ENCODE measurements around the gene NFIA. TPM values are rescaled to one million over a fixed set of nuclear protein-coding genes. Genes with fewer than 3 reads are reported as not detected.
"Not testable (repeated sequence)": the region's sequence is repeated elsewhere in the genome, so short reads cannot be mapped to it uniquely, and the experiment has no call there.

Gene NFIA
- total RNA-seq, 1 donor from 2014 or later, result 1.5 TPM

- Mint-ChIP-seq H3K27me3 (ENCODE audit: low read depth) (peaks cover 9% of the 10 kb centered on the region), H3K9me3 (no peaks in the 10 kb centered on the region), H3K4me3 (ENCODE audit: low read depth) (no peak overlapping the region), H3K36me3 (ENCODE audit: low read depth) (no peaks in the 10 kb centered on the region), H3K27ac (no peak overlapping the region), H3K4me1 (ENCODE audit: low read depth) (peaks cover 20% of the 10 kb centered on the region)
- no peak for DNase-seq (ENCODE audit: low spot score)
- intact Hi-C loops (cut with micrococcal nuclease), result no loop called here
Observed at GRCh38 chr1:61274939-61275338, 192.6 kb downstream of the NFIA start.

- intact Hi-C loops (cut with micrococcal nuclease), result no loop called here
- no peaks in the 10 kb centered on the region for H3K9me3 Mint-ChIP-seq
- H3K27me3 Mint-ChIP-seq (ENCODE audit: low read depth), result peaks cover 9% of the 10 kb centered on the region
- DNase-seq (ENCODE audit: low spot score), result no peak
- no peak overlapping the region for H3K4me3 Mint-ChIP-seq (ENCODE audit: low read depth)
- H3K4me1 Mint-ChIP-seq (ENCODE audit: low read depth), result peaks cover 9% of the 10 kb centered on the region
- H3K27ac Mint-ChIP-seq, result no peak overlapping the region
- H3K36me3 Mint-ChIP-seq (ENCODE audit: low read depth), result no peaks in the 10 kb centered on the region
Observed at GRCh38 chr1:61276246-61276645, 193.9 kb downstream of the NFIA start.

DNA sequence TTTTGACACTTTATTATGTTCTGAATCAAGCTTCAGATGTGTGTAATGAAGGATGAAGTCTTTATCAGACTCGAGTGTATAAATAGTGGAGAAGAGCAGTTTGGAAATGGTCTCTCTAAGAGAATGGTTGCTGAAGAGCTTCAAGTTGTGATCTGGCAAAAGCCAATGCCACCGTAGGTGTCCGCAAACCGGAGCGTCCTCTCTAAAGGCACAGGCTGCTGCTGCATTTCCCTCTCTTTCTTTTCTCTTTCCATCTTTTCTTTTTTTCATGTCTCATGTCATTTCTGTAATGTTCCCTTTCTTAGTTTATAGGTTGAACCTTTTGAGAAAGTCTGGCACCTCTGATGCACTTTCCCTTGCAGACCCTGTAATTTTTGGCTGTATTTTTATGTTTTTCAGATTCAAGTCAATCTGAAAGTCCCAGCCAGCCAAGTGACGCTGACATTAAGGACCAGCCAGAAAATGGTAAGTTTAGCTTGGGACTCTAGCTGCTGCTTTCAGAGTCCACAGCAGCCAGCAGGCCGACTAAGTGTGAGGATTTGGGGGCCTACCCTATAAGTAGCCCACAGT is 194.8 kb downstream of the NFIA start:
- H3K27ac Mint-ChIP-seq, result no peak overlapping the region

DNA sequence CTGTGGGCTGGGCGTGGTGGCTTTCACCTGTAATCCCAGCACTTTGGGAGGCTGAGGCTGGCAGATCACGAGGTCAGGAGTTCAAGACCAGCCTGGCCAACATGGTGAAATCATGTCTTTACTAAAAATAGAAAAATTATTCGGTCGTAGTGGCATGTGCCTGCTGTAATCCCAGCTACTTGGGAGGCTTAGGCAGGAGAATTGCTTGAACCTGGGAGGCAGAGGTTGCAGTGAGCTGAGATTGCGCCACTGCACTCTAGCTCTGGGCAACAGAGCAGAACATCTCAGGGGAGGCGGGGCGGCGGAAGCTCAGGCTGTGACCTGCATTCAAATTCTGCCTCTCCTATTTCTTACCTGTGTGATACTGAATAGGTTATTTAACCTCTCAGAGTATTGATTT is 196.1 kb downstream of the NFIA start:
- DNase-seq (ENCODE audit: low spot score); H3K9me3 Mint-ChIP-seq; H3K4me3 Mint-ChIP-seq (ENCODE audit: low read depth); intact Hi-C loops (cut with micrococcal nuclease); H3K27me3 Mint-ChIP-seq (ENCODE audit: low read depth); H3K4me1 Mint-ChIP-seq (ENCODE audit: low read depth); H3K36me3 Mint-ChIP-seq (ENCODE audit: low read depth); H3K27ac Mint-ChIP-seq: not testable (repeated sequence)

More for the DNA sequence above, 194.8 kb downstream of the NFIA start:
- intact Hi-C loops (cut with micrococcal nuclease), result no loop called here
- no peak for DNase-seq (ENCODE audit: low spot score)
- H3K27me3 Mint-ChIP-seq (ENCODE audit: low read depth), result peaks cover 9% of the 10 kb centered on the region
- H3K9me3 Mint-ChIP-seq, result no peaks in the 10 kb centered on the region
- no peaks in the 10 kb centered on the region for H3K36me3 Mint-ChIP-seq (ENCODE audit: low read depth)
- no peak overlapping the region for H3K4me3 Mint-ChIP-seq (ENCODE audit: low read depth)
- peaks cover 6% of the 10 kb centered on the region for H3K4me1 Mint-ChIP-seq (ENCODE audit: low read depth)

GRCh38 chr1:61278966-61279365 is 196.6 kb downstream of the NFIA start:
- Mint-ChIP-seq H3K4me1 (ENCODE audit: low read depth) (peaks cover 6% of the 10 kb centered on the region), H3K36me3 (ENCODE audit: low read depth) (no peaks in the 10 kb centered on the region), H3K9me3 (no peaks in the 10 kb centered on the region), H3K27ac (no peak overlapping the region), H3K27me3 (ENCODE audit: low read depth) (peaks cover 3% of the 10 kb centered on the region), H3K4me3 (ENCODE audit: low read depth) (no peak overlapping the region)
- intact Hi-C loops (cut with micrococcal nuclease), result no loop called here
- DNase-seq (ENCODE audit: low spot score), result no peak

DNA sequence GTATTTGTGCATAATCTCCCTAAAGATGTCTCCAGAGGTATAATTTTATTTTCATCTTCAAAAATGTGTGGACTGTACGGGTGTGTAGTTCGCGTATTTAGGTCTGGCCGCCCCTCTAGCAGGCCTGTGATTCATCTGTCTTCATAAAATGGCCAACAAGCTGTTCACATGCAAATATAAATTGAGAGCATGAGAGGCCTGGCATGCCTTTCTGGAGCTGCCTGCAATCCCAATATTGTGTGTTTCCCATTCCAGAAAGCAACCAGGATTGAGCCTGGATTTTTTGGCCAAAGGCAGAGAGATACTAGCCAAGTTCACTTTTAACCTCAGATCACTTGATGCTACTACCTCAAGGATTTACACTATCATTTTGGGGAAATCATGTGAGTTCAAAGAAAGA is 197.2 kb downstream of the NFIA start:
- intact Hi-C loops (cut with micrococcal nuclease), result no loop called here
- Mint-ChIP-seq H3K4me1 (ENCODE audit: low read depth) (peaks cover 6% of the 10 kb centered on the region), H3K4me3 (ENCODE audit: low read depth) (no peak overlapping the region)

GRCh38 chr1:61280452-61280851 is 198.1 kb downstream of the NFIA start:
- Mint-ChIP-seq H3K4me1 (ENCODE audit: low read depth) (peaks cover 6% of the 10 kb centered on the region), H3K27ac (no peak overlapping the region), H3K9me3 (no peaks in the 10 kb centered on the region), H3K27me3 (ENCODE audit: low read depth) (peaks cover 3% of the 10 kb centered on the region), H3K36me3 (ENCODE audit: low read depth) (no peaks in the 10 kb centered on the region), H3K4me3 (ENCODE audit: low read depth) (no peak overlapping the region)
- intact Hi-C loops (cut with micrococcal nuclease), result no loop called here
- DNase-seq (ENCODE audit: low spot score), result no peak

More for the DNA sequence above, 197.2 kb downstream of the NFIA start:
- Mint-ChIP-seq H3K36me3 (ENCODE audit: low read depth) (no peaks in the 10 kb centered on the region), H3K27me3 (ENCODE audit: low read depth) (peaks cover 3% of the 10 kb centered on the region), H3K27ac (no peak overlapping the region), H3K9me3 (no peaks in the 10 kb centered on the region)
- DNase-seq (ENCODE audit: low spot score), result no peak

DNA sequence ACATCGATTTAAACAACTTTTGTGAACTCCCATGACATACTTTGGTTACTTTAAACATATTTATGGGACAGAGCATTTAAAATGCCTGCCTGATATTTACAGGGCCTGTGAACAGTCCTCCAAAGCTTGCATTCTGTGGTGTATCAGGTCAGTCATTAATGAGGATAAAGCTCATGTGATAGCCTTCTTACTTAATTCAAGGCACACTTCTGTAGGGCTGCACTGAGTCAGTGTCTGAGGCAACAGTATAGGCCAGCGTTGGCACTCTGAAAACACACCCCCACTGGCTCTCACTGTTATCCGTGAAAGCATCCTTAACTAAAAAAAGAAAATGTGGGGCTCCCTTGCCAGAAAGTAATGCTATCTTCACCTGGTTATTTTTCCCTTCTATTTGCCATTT is 200.0 kb downstream of the NFIA start:
- Mint-ChIP-seq H3K27ac (no peak overlapping the region), H3K27me3 (ENCODE audit: low read depth) (peaks cover 6% of the 10 kb centered on the region), H3K9me3 (no peaks in the 10 kb centered on the region), H3K36me3 (ENCODE audit: low read depth) (no peaks in the 10 kb centered on the region), H3K4me1 (ENCODE audit: low read depth) (peaks cover 6% of the 10 kb centered on the region), H3K4me3 (ENCODE audit: low read depth) (no peak overlapping the region)
- no peak for DNase-seq (ENCODE audit: low spot score)
- intact Hi-C loops (cut with micrococcal nuclease), result no loop called here

DNA sequence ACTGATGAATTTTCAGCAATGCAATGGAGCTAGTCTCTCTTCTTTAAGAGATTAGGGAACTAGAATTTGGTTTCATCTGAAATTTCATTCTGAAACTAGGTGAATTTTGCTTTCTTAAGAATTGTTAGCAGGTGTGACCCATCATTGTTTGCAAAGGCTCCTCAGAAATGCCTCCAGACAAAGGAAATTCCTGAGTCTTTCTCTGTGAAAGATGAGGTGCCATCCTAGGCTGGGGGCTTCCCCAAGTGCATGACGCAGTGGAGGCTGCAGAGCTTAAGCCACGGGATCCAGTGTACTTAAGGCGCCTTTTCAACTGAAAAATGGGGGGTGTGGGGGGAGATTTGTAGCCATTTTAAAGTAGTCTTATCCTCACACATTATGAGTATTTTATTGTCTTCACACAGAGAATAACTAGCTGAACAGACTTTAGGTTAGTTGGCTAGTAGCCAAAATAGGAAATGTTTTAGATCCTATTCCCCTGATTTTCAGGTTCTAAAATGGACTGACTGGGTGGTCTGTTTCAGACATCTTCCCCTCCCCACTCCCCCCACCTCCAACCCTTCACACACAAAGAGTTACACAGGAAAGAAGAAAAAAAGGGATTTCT is 202.0 kb downstream of the NFIA start:
- Mint-ChIP-seq H3K27me3 (ENCODE audit: low read depth) (peaks cover 7% of the 10 kb centered on the region), H3K4me3 (ENCODE audit: low read depth) (no peak overlapping the region), H3K36me3 (ENCODE audit: low read depth) (no peaks in the 10 kb centered on the region), H3K4me1 (ENCODE audit: low read depth) (peaks cover 1% of the 10 kb centered on the region), H3K9me3 (no peaks in the 10 kb centered on the region), H3K27ac (no peak overlapping the region)
- DNase-seq (ENCODE audit: low spot score), result no peak
- intact Hi-C loops (cut with micrococcal nuclease), result no loop called here

DNA sequence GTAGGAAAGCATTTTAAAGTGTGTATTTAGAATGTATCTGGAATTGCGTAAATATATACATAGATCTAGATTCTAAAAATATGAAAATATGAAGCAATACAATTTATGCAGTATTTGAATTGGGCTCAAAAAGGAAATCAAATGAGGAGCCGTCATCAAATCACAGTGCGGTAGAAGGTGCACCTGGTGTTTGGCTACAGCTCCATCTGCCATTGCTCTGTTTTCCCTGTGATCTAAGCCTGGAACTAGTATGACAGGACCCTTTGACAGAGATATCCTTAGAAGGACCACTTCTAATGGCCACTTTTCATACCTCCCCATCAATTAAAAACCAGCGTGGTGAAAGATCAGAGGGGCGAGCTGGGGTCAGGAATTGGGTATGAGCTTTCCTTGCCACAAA is 202.6 kb downstream of the NFIA start:
- intact Hi-C loops (cut with micrococcal nuclease), result no loop called here
- no peak for DNase-seq (ENCODE audit: low spot score)
- Mint-ChIP-seq H3K27ac (no peak overlapping the region), H3K27me3 (ENCODE audit: low read depth) (peaks cover 10% of the 10 kb centered on the region), H3K36me3 (ENCODE audit: low read depth) (no peaks in the 10 kb centered on the region), H3K4me3 (ENCODE audit: low read depth) (no peak overlapping the region), H3K4me1 (ENCODE audit: low read depth) (no peaks in the 10 kb centered on the region), H3K9me3 (no peaks in the 10 kb centered on the region)

DNA sequence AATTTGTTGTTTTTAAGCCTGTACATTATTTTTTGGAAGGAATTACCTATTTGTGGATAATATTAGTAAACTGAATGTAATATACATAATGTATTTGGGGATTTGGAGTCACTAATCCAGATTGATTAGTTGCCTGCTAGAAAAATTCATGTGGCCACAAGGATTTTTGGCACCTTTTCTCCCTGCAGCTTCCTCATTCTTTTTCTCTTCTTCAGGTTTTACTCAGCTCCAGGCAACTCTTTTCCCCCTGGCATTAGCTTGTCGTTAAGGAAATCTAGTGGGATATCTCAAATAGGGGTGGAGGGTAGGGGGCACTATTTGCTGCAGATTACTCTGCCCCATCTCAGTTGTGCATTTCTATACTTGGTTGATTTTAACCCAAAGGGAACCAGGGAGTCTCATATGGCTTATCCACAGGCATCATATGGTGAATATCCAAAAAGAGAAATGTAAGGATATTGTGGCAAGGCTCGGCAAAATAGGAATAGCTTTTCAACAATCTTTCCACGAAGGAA is 203.1 kb downstream of the NFIA start:
- intact Hi-C loops (cut with micrococcal nuclease), result no loop called here
- H3K36me3 Mint-ChIP-seq (ENCODE audit: low read depth), result no peaks in the 10 kb centered on the region
- DNase-seq (ENCODE audit: low spot score), result no peak
- no peaks in the 10 kb centered on the region for H3K4me1 Mint-ChIP-seq (ENCODE audit: low read depth)
- H3K9me3 Mint-ChIP-seq, result no peaks in the 10 kb centered on the region
- peaks cover 15% of the 10 kb centered on the region for H3K27me3 Mint-ChIP-seq (ENCODE audit: low read depth)
- no peak overlapping the region for H3K4me3 Mint-ChIP-seq (ENCODE audit: low read depth)
- no peak overlapping the region for H3K27ac Mint-ChIP-seq

DNA sequence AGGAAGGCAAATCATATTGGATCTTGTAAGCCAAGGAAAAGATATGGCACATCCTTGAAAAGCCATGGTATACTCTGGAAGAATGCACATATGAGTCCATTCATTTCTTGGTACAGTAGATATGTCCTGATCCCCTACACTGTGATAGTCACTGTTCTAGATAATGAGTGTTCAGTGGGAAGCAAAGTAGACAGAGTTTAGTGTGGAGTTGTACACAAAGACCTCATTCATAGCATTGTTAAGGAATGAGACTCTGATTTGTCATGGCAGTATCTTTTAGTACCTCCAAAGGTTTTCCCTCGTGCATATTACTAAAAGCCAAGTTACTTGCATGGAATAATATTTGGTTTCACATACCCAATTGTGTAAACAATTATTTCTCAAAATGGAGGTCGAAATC is 204.7 kb downstream of the NFIA start:
- intact Hi-C loops (cut with micrococcal nuclease), result no loop called here
- H3K4me1 Mint-ChIP-seq (ENCODE audit: low read depth), result no peaks in the 10 kb centered on the region
- no peak overlapping the region for H3K27ac Mint-ChIP-seq
- no peaks in the 10 kb centered on the region for H3K9me3 Mint-ChIP-seq
- no peak overlapping the region for H3K4me3 Mint-ChIP-seq (ENCODE audit: low read depth)
- peaks cover 26% of the 10 kb centered on the region for H3K27me3 Mint-ChIP-seq (ENCODE audit: low read depth)
- no peak for DNase-seq (ENCODE audit: low spot score)
- no peaks in the 10 kb centered on the region for H3K36me3 Mint-ChIP-seq (ENCODE audit: low read depth)

DNA sequence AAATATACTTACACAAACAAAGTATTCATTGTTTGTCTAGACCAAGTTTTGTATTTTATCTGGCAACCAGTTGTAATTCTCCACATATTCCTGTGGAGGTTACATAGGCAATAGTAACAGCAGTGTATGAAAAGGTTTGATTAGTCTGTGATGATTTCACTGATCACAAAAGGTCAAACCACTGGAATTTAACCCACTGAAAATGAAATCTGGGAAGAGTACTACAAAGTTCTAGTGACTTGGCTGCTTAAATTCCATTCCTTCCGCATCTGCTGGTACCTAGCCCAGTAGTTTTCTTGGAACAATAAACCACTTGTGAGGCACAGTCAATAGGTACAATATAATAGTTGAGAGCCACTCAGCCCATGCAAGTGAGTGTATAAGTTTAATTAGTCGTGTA is 205.4 kb downstream of the NFIA start:
- H3K27ac Mint-ChIP-seq, result no peak overlapping the region
- peaks cover 26% of the 10 kb centered on the region for H3K27me3 Mint-ChIP-seq (ENCODE audit: low read depth)
- no peaks in the 10 kb centered on the region for H3K36me3 Mint-ChIP-seq (ENCODE audit: low read depth)
- no peak for DNase-seq (ENCODE audit: low spot score)
- H3K9me3 Mint-ChIP-seq, result no peaks in the 10 kb centered on the region
- H3K4me3 Mint-ChIP-seq (ENCODE audit: low read depth), result no peak overlapping the region
- intact Hi-C loops (cut with micrococcal nuclease), result no loop called here
- no peaks in the 10 kb centered on the region for H3K4me1 Mint-ChIP-seq (ENCODE audit: low read depth)

Measured in activated T-helper 2 cell treated with anti-CD3 and anti-CD28 coated beads, Interferon-gamma antibody, Interleukin-2, Interleukin-4, amounts not matched to agents 10 μg/mL and 5 μg/mL and 100 μg/mL, durations not matched to agents 14 hours and 24 hours and 36 hours (primary cell).